HL-60 (cell line): ENCODE results near the gene ARHGAP30.

ENCODE experiments used
- CTCF ChIP-seq: IDR thresholded peaks from one replicate; pipeline ENCODE4 v1.5.1; 2011; ENCODE audit warnings: low read length, control low read depth, inconsistent platforms; ENCODE audit not compliant: insufficient read depth
- GABPA ChIP-seq: IDR thresholded peaks from 2 replicates; pipeline ENCODE4 v1.6.1; 2012; ENCODE audit warnings: low read depth
- POLR2AphosphoS5 ChIP-seq: IDR thresholded peaks from 2 replicates; pipeline ENCODE4 v1.6.1; 2012; ENCODE audit warnings: low read depth
- REST ChIP-seq: IDR thresholded peaks from 2 replicates; pipeline ENCODE4 v1.6.1; 2012; ENCODE audit warnings: low read depth; ENCODE audit not compliant: insufficient replicate concordance
- SPI1 ChIP-seq: IDR thresholded peaks from 2 replicates; pipeline ENCODE4 v1.6.1; 2012; ENCODE audit warnings: low read depth, mild to moderate bottlenecking, borderline replicate concordance

- no peak for TF ChIP-seq CTCF
- no peak for TF ChIP-seq GABPA
- no peak for TF ChIP-seq REST
- no peak for TF ChIP-seq POLR2AphosphoS5
- TF ChIP-seq SPI1, result no peak
These were observed 47.7 kb downstream of the ARHGAP30 start for GRCh38 chr1:161021970-161022353.
